Esophagus muscularis mucosa (tissue), 4 donors: ENCODE measurements around the gene PAK5.

ENCODE experiments used
- CTCF ChIP-seq, 3 experiments: fragments of 200-600 bp in 2 of 3; fragments of 450-650 bp in 1 of 3; sonication (generic) in 2 of 3; IDR thresholded peaks; one replicate each; pipeline ENCODE4 v1.5.1; 2017 to 2019; ENCODE audit warnings: antibody characterized with exemption in 3 of 3, mild to moderate bottlenecking in 2 of 3, moderate library complexity in 1 of 3
- EP300 ChIP-seq: sonication (generic); formaldehyde crosslinking; IDR thresholded peaks from one replicate; pipeline ENCODE4 v1.6.1; 2017; ENCODE audit warnings: antibody characterized with exemption
- POLR2A ChIP-seq: fragments of 450-650 bp; IDR thresholded peaks from one replicate; pipeline ENCODE4 v1.6.1; 2017; ENCODE audit warnings: antibody characterized with exemption, moderate library complexity, mild to moderate bottlenecking, low read depth
- POLR2AphosphoS5 ChIP-seq, 2 donors: sonication (generic); formaldehyde crosslinking; IDR thresholded peaks; one replicate each; pipeline ENCODE4 v1.6.1; 2017; ENCODE audit warnings: antibody characterized with exemption in 2 of 2

GRCh38 chr20:9571783-9572182 is 267.1 kb downstream of the PAK5 start:
- TF ChIP-seq CTCF (IDR thresholded peaks at IDR 0.05) = no peak
- TF ChIP-seq POLR2A = no peak
- TF ChIP-seq POLR2AphosphoS5 (IDR thresholded peaks at IDR 0.05) = no peak
- no peak for TF ChIP-seq EP300
